GM12878 (cell line): Measurements from ENCODE around the gene DUSP15. TPM values are rescaled to one million over a fixed set of nuclear protein-coding genes. Genes with fewer than 3 reads are reported as not detected.

Experiments
- ATAC-seq: fragments of 200-7000 bp; cut with Tn5 transposase; 3 replicates; pipeline ENCODE4 v1.9.1; 2020; ENCODE audit warnings: mild to moderate bottlenecking, moderate library complexity
- BruUV-seq: library from RNA; stranded (reverse); fragments of 400-500 nt; replicated peaks from 2 replicates; lab custom pipeline; 2021; lab: Mats Ljungman, UMichigan
- CTCF ChIA-PET: fragments of 300-600 bp; sonication (Branson Sonifier 250); formaldehyde crosslinking; extraction: SDS; loops from one replicate; lab custom pipeline; 2021; ENCODE audit warnings: inconsistent platforms; lab: Yijun Ruan, JAX
- POLR2A ChIA-PET: fragments of 350-600 bp; formaldehyde crosslinking; extraction: SDS; loops from one replicate; lab custom pipeline; 2021; ENCODE audit warnings: inconsistent platforms; lab: Charles Lee
- RAD21 ChIA-PET: fragments of 300-600 bp; sonication (Branson Sonifier 250); formaldehyde crosslinking; loops from one replicate; lab custom pipeline; 2023; ENCODE audit warnings: antibody characterized with exemption; ENCODE audit not compliant: unreplicated experiment; lab: Charles Lee
- SMC1A ChIA-PET: fragments of 300-600 bp; sonication (Branson Sonifier 250); formaldehyde crosslinking; loops from one replicate; lab custom pipeline; 2023; ENCODE audit not compliant: unreplicated experiment, uncharacterized antibody; lab: Charles Lee
- DNase-seq: peaks from one replicate; pipeline ENCODE4 v3.0.0-alpha.2; 2011; ENCODE audit warnings: low read depth, low spot score
- FAIRE-seq: peaks from 3 replicates; lab custom pipeline; 2011; peaks lifted over from hg19 to GRCh38; lab: Jason Lieb, UNC
- H2AFZ ChIP-seq: 2 replicates; pipeline ENCODE4 v1.6.0; 2011; ENCODE audit warnings: low read depth, low read length, control low read depth; ENCODE audit not compliant: control insufficient read depth
- H3K27ac ChIP-seq: 2 replicates; pipeline ENCODE4 v1.5.1; 2011; ENCODE audit warnings: control low read depth; ENCODE audit not compliant: control insufficient read depth, insufficient read depth
- H3K27me3 ChIP-seq, 2 experiments: replicated peaks in 1 of 2; 2 replicates each; pipeline versions ENCODE4 v1.6.0 to v1.6.1; 2011; ENCODE audit warnings: low read length in 1 of 2; ENCODE audit not compliant: control insufficient read depth in 2 of 2, insufficient read depth in 2 of 2
- H3K36me3 ChIP-seq, 2 experiments: 2 replicates each; pipeline ENCODE4 v1.5.1; 2011; ENCODE audit warnings: low read length in 1 of 2; ENCODE audit not compliant: control insufficient read depth in 2 of 2, insufficient read depth in 2 of 2
- H3K4me1 ChIP-seq: 2 replicates; pipeline ENCODE4 v1.6.1; 2011; ENCODE audit warnings: mild to moderate bottlenecking, low read length, moderate library complexity, mixed read lengths; ENCODE audit not compliant: control insufficient read depth, insufficient read depth
- H3K4me2 ChIP-seq: 2 replicates; pipeline ENCODE4 v1.6.0; 2011; ENCODE audit warnings: control low read depth; ENCODE audit not compliant: control insufficient read depth, insufficient read depth
- H3K4me3 ChIP-seq: fragments of 200-600 bp; sonication (generic); 2 replicates; pipeline ENCODE4 v1.5.1; 2016
- H3K79me2 ChIP-seq: 2 replicates; pipeline ENCODE4 v1.6.0; 2011; ENCODE audit warnings: low read length; ENCODE audit not compliant: control insufficient read depth, insufficient read depth
- H3K9ac ChIP-seq: 2 replicates; pipeline ENCODE4 v1.8.0; 2011; ENCODE audit warnings: low read length, control low read depth, mixed read lengths; ENCODE audit not compliant: control insufficient read depth, insufficient read depth
- H3K9me3 ChIP-seq: replicated peaks from 3 replicates; pipeline ENCODE4 v1.5.1; 2011; ENCODE audit warnings: mild to moderate bottlenecking, low read length; ENCODE audit not compliant: control insufficient read depth, insufficient read depth
- H4K20me1 ChIP-seq: 2 replicates; pipeline ENCODE4 v1.6.0; 2011; ENCODE audit not compliant: control insufficient read depth, insufficient read depth
- BCL3 ChIP-seq: IDR thresholded peaks from 2 replicates; pipeline ENCODE4 v1.6.1; 2011; ENCODE audit warnings: borderline replicate concordance, low read depth, mild to moderate bottlenecking, moderate library complexity, low read length; ENCODE audit not compliant: insufficient read depth, poor library complexity, severe bottlenecking
- BCLAF1 ChIP-seq: fragments of 450-650 bp; IDR thresholded peaks from 2 replicates; pipeline ENCODE4 v1.6.1; 2017; ENCODE audit warnings: antibody characterized with exemption, mild to moderate bottlenecking, moderate library complexity
- CBFB ChIP-seq: IDR thresholded peaks from 2 replicates; pipeline ENCODE4 v1.6.1; 2016; ENCODE audit warnings: antibody characterized with exemption, low read depth
- CREM ChIP-seq: IDR thresholded peaks from 2 replicates; pipeline ENCODE4 v1.6.1; 2014; ENCODE audit warnings: antibody characterized with exemption, low read depth
- EED ChIP-seq: sonication (generic); IDR thresholded peaks from 2 replicates; pipeline ENCODE4 v1.6.1; 2016; ENCODE audit warnings: antibody characterized with exemption, low read depth
- IKZF2 ChIP-seq, 2 experiments: fragments of 450-650 bp; IDR thresholded peaks; 2 replicates each; pipeline ENCODE4 v1.6.1; 2017; ENCODE audit warnings: mild to moderate bottlenecking in 2 of 2, moderate library complexity in 2 of 2
- IRF5 ChIP-seq: fragments of 450-650 bp; IDR thresholded peaks from 2 replicates; pipeline ENCODE4 v1.6.1; 2017; ENCODE audit warnings: borderline replicate concordance
- MAX ChIP-seq: IDR thresholded peaks from 2 replicates; pipeline ENCODE4 v1.6.1; 2012; ENCODE audit warnings: low read depth, low read length, improper control_type of control experiment
- PAX8 ChIP-seq: fragments of 450-650 bp; IDR thresholded peaks from 2 replicates; pipeline ENCODE4 v1.6.1; 2017; ENCODE audit warnings: mild to moderate bottlenecking, moderate library complexity
- PML ChIP-seq: IDR thresholded peaks from 2 replicates; pipeline ENCODE4 v1.6.1; 2012; ENCODE audit warnings: low read length, inconsistent platforms
- SMAD5 ChIP-seq: IDR thresholded peaks from 2 replicates; pipeline ENCODE4 v1.6.1; 2016; ENCODE audit warnings: antibody characterized with exemption, low read depth
- SMARCA5 ChIP-seq: fragments of 450-650 bp; IDR thresholded peaks from 2 replicates; pipeline ENCODE4 v1.6.1; 2017; ENCODE audit warnings: mild to moderate bottlenecking
- ZNF622 ChIP-seq: fragments of 450-650 bp; IDR thresholded peaks from 2 replicates; pipeline ENCODE4 v1.6.1; 2017; ENCODE audit warnings: mild to moderate bottlenecking, inconsistent platforms
- WGBS: methylation state at CpG from one replicate; pipeline ENCODE4 v1.1.6; 2016; ENCODE audit warnings: low lambda C conversion rate; ENCODE audit not compliant: insufficient replicate concordance, insufficient coverage; ENCODE audit errors: missing lambda C conversion rate; 5-methylcytosine and 5-hydroxymethylcytosine counted together
- in situ Hi-C: fragments of 300-500 bp; cut with MboI; formaldehyde crosslinking; loops from 9 replicates; pipeline ENCODE4 v1.14.3; 2018; ENCODE audit warnings: mixed read lengths
- intact Hi-C: fragments of 100-400 bp; cut with micrococcal nuclease; formaldehyde crosslinking; loops from one replicate; pipeline ENCODE4 v1.14.2; 2022; ENCODE audit not compliant: unreplicated experiment
- polyA plus RNA-seq, 11 experiments: library from polyadenylated mRNA; depleted of rRNA in 4 of 11; unstranded in 6 of 11; stranded (reverse) in 5 of 11; fragments of >200 nt; fragmentation: Nextera tagmentation in 4 of 11; fragmentation: Illumina TruSeq in 1 of 11; extraction: Ambion mirVana in 4 of 11; extraction: Trizol in 1 of 11; gene quantifications; 1 replicate in 1 of 11; 2 replicates in 10 of 11; pipeline versions ENCODE4 v1.2.1 to v1.2.3, GENCODE V29; 2011 to 2016; ENCODE audit warnings: inconsistent platforms in 2 of 11, missing spikeins in 2 of 11, low read depth in 1 of 11
- total RNA-seq, 4 experiments: library from RNA; depleted of rRNA in 3 of 4; stranded (reverse); fragments of >200 nt in 3 of 4; fragmentation: Illumina TruSeq in 1 of 4; extraction: Trizol in 1 of 4; gene quantifications; 2 replicates each; pipeline versions ENCODE4 v1.2.1 to v1.2.3, GENCODE V29; 2013 to 2021

DUSP15 gene
- total and polyA plus RNA-seq, 10 of the 15 experiments (the other 5 are each of a cell fraction or from before 2014, with no cell fraction given): 0.06 to 2.5 (median 0.67) TPM; not detected in 1

GRCh38 chr20:31816221-31816620 is 54.1 kb downstream of the DUSP15 start (continued):
- no peak for TF ChIP-seq BCLAF1

- Histone ChIP-seq H3K9ac (no peak overlapping the region), H3K4me1 (no peaks in the 10 kb centered on the region; the same call in 1 of the 2 replicates), H3K4me3 (no peak overlapping the region), H3K36me3 (no peaks in the 10 kb centered on the region), H4K20me1 (no peaks in the 10 kb centered on the region), H3K79me2 (no peaks in the 10 kb centered on the region), H3K4me2 (no peak overlapping the region), H3K27me3 (no peaks in the 10 kb centered on the region), H3K9me3 (no peaks in the 10 kb centered on the region), H2AFZ (no peak overlapping the region), H3K27ac (no peak overlapping the region)
- DNase-seq (no peak), ATAC-seq (no peak), FAIRE-seq (no peak)
- RAD21 ChIA-PET: interaction anchor here (1.1 kb wide), 1 partner anchor 218 kb away, joined by 3 read pairs; no protein-coding TSS in a partner anchor
- in situ Hi-C loops (no loop called here), intact Hi-C loops (no loop called here)
- 60% methylated on average over 9 of the region's 9 CpGs for WGBS
- POLR2A ChIA-PET: no interaction called here
- no peak for TF ChIP-seq MAX
- TF ChIP-seq IKZF2 (IDR thresholded peaks at IDR 0.05): no peak
- TF ChIP-seq IRF5: no peak
- TF ChIP-seq EED: no peak
- no peak for TF ChIP-seq ZNF622
- no peak for TF ChIP-seq SMARCA5
- no peak for TF ChIP-seq SMAD5
- no peak for TF ChIP-seq CREM
- TF ChIP-seq BCL3: no peak
- TF ChIP-seq PAX8: no peak
- TF ChIP-seq PML: no peak
- no peak for TF ChIP-seq CBFB
- BruUV-seq: no TSS peak
- SMC1A ChIA-PET: no interaction called here
- CTCF ChIA-PET: interaction anchor here (0.9 to 1.8 kb wide), 4 partner anchors 8 to 217 kb away, joined by 3 to 5 read pairs (median 4); partner anchors contain the start of gene PDRG1
Observed at GRCh38 chr20:31815408-31816188, 54.7 kb downstream of the DUSP15 start.
